ENCODE data around the gene SHC3. TPM values are rescaled to one million over a fixed set of nuclear protein-coding genes. Genes with fewer than 3 reads are reported as not detected.
A peak's percentile ranks its signal among the peaks of the same experiment; 100 is the strongest.

The SHC3 gene
- total RNA-seq, 1 donor from 2014 or later, result 0.96 TPM

DNA sequence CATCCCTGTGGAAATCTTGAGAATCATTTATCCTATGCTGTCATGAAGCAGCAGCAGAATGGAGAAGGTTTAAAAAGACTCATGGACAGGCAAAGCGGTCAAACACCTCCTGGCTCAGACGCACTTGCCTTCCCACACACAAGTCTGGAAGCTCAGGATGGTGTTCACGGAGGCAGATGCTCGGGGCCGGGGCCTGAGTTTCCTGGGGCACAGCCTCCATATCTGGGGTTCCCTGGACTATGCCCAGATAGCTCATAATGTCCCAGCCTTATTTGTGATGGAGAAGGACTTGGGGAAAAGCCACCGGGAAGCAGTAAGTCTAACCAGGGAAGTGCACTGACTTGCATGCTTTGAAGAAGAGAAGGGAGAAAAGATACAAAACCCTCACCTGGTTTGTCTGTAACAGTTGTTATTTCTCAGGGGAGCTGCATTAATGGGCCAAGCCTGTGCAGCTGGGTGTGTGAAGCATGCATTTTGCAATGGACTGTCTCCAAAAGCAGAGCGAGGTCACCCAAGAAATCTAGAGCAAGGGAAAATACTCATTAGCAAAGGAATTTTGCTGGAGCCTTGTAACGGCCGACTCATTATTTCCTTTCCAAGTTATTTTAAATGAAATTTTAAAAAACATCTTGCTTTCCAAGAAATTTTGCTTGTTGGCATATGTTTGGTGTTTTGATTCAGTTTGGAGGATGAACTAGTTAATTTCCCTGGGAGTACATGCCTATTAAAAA lies 184.0 kb downstream of the SHC3 start:
- Histone ChIP-seq H3K27me3 (ENCODE audit: low read depth) (peaks cover 27% of the 10 kb centered on the region), H3K4me3 (peak overlapping the region; percentile 86), H3K36me3 (peaks cover 6% of the 10 kb centered on the region), H3K27ac (replicated peaks) (peak overlapping the region; percentile 43), H3K9me3 (replicated peaks) (no peaks in the 10 kb centered on the region), H3K4me1 (peaks cover 77% of the 10 kb centered on the region)
- DNase-seq, result no peak
- intact Hi-C loops (cut with micrococcal nuclease), result loop anchor here (10.0 kb wide), 1 partner anchor 210 kb away; no protein-coding TSS in a partner anchor
- TF ChIP-seq, protein P1, sequence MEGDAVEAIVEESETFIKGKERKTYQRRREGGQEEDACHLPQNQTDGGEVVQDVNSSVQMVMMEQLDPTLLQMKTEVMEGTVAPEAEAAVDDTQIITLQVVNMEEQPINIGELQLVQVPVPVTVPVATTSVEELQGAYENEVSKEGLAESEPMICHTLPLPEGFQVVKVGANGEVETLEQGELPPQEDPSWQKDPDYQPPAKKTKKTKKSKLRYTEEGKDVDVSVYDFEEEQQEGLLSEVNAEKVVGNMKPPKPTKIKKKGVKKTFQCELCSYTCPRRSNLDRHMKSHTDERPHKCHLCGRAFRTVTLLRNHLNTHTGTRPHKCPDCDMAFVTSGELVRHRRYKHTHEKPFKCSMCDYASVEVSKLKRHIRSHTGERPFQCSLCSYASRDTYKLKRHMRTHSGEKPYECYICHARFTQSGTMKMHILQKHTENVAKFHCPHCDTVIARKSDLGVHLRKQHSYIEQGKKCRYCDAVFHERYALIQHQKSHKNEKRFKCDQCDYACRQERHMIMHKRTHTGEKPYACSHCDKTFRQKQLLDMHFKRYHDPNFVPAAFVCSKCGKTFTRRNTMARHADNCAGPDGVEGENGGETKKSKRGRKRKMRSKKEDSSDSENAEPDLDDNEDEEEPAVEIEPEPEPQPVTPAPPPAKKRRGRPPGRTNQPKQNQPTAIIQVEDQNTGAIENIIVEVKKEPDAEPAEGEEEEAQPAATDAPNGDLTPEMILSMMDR (IDR thresholded peaks at IDR 0.05; ENCODE audit: borderline replicate concordance), result no peak

- no peak for DNase-seq
- peak overlapping the region; percentile 86 for H3K4me3 ChIP-seq
- intact Hi-C loops (cut with micrococcal nuclease), result loop anchor here (10.0 kb wide), 1 partner anchor 209 kb away; no protein-coding TSS in a partner anchor
These were observed 184.7 kb downstream of the SHC3 start for GRCh38 chr9:88993871-88994460.

GRCh38 chr9:88993327-88993726 lies 185.3 kb downstream of the SHC3 start:
- peaks cover 6% of the 10 kb centered on the region for H3K36me3 ChIP-seq
- intact Hi-C loops (cut with micrococcal nuclease), result loop anchor here (10.0 kb wide), 1 partner anchor 209 kb away; no protein-coding TSS in a partner anchor
- H3K4me1 ChIP-seq, result peaks cover 69% of the 10 kb centered on the region
- TF ChIP-seq, protein P1 (IDR thresholded peaks at IDR 0.05; ENCODE audit: borderline replicate concordance), result no peak
- H3K27ac ChIP-seq (replicated peaks), result peak overlapping the region; percentile 43
- H3K9me3 ChIP-seq (replicated peaks), result no peaks in the 10 kb centered on the region
- peak overlapping the region; percentile 86 for H3K4me3 ChIP-seq
- peaks cover 27% of the 10 kb centered on the region for H3K27me3 ChIP-seq (ENCODE audit: low read depth)
- no peak for DNase-seq

More at GRCh38 chr9:88993871-88994460, 184.7 kb downstream of the SHC3 start:
- no peaks in the 10 kb centered on the region for H3K9me3 ChIP-seq (replicated peaks)
- TF ChIP-seq, protein P1 (IDR thresholded peaks at IDR 0.05; ENCODE audit: borderline replicate concordance), result no peak
- H3K36me3 ChIP-seq, result peaks cover 6% of the 10 kb centered on the region
- H3K27ac ChIP-seq (replicated peaks), result peak overlapping the region; percentile 43
- H3K4me1 ChIP-seq, result peaks cover 76% of the 10 kb centered on the region
- peaks cover 27% of the 10 kb centered on the region for H3K27me3 ChIP-seq (ENCODE audit: low read depth)

DNA sequence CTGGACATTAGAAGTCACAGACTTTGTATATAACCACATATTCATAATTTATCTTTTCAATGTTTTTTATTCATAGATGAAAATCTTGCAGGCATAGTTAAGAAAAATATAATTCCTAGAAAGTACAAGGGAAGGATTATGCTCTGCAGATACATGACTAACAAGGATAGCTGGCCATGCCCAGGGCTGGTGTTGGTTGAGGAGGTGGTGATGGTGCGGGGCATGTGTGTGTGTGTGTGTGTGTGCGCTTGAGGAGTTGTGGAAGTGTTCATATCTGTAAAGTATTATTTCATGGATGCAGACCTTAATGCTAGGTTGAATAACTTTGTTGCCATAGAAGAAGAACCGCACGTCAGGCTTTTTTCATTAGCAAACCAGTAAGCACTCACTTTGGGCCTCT lies 186.1 kb downstream of the SHC3 start:
- no peaks in the 10 kb centered on the region for H3K9me3 ChIP-seq (replicated peaks)
- H3K4me3 ChIP-seq, result peak overlapping the region; percentile 86
- TF ChIP-seq, protein P1 (IDR thresholded peaks at IDR 0.05; ENCODE audit: borderline replicate concordance), result no peak
- peaks cover 6% of the 10 kb centered on the region for H3K36me3 ChIP-seq
- H3K4me1 ChIP-seq, result peaks cover 62% of the 10 kb centered on the region
- intact Hi-C loops (cut with micrococcal nuclease), result loop anchor here (10.0 kb wide), 1 partner anchor 208 kb away; no protein-coding TSS in a partner anchor
- no peak for DNase-seq
- H3K27ac ChIP-seq (replicated peaks), result peak overlapping the region; percentile 84
- H3K27me3 ChIP-seq (ENCODE audit: low read depth), result peaks cover 27% of the 10 kb centered on the region

GRCh38 chr9:88991066-88992034 lies 187.3 kb downstream of the SHC3 start, which contains the start of gene S1PR3:
Gene S1PR3, plus strand, starts transcription at chr9:88991468. Its CDS starts 9,733 bp downstream, at chr9:89001201.
- Histone ChIP-seq H3K4me1 (peaks cover 53% of the 10 kb centered on the region), H3K27ac (replicated peaks) (peak within 1 kb of the TSS; percentile 84), H3K27me3 (ENCODE audit: low read depth) (peaks cover 27% of the 10 kb centered on the region), H3K4me3 (peak within 1 kb of the TSS; percentile 86), H3K36me3 (peaks cover 3% of the 10 kb centered on the region), H3K9me3 (replicated peaks) (no peaks in the 10 kb centered on the region)
- TF ChIP-seq, protein P1 (IDR thresholded peaks at IDR 0.05; ENCODE audit: borderline replicate concordance), result peak; percentile 45
- intact Hi-C loops (cut with micrococcal nuclease), result loop anchor here (10.0 kb wide), 1 partner anchor 207 kb away; no protein-coding TSS in a partner anchor
- peak; percentile 77 for DNase-seq
